Measurements from ENCODE around the gene FUT6.
"Not testable (repeated sequence)": the region's sequence is repeated elsewhere in the genome, so short reads cannot be mapped to it uniquely, and the experiment has no call there.

FUT6 gene

GRCh38 chr19:5857203-5858081, 17.9 kb upstream of the FUT6 start:
- DNase-seq (ENCODE audit: low read depth, low spot score) = no peak

GRCh38 chr19:5855151-5855550, 15.6 kb upstream of the FUT6 start:
- not testable (repeated sequence) for DNase-seq (ENCODE audit: low read depth, low spot score)

DNA sequence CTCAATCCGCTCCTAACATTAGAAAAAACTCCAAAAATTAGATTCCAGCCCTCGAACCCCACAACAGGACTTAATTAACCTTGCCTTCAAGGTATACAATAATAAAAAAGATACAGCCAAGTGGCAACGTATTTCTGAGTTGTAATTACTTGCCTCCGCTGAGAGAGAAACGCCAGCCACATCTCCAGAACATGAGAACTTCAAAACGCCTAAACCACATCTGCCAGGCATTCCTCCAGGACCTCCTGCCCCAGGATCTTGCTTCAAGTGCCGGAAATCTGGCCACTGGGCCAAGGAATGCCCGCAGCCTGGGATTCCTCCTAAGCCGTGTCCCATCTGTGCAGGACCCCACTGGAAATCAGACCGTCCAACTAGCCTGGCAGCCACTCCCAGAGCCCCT, 14.6 kb upstream of the FUT6 start:
- DNase-seq (ENCODE audit: low read depth, low spot score) = not testable (repeated sequence)

GRCh38 chr19:5851302-5851701, 11.8 kb upstream of the FUT6 start, which contains the start of gene FUT3:
Gene FUT3, minus strand, starts transcription at chr19:5851449.
- DNase-seq (ENCODE audit: low read depth, low spot score) = no peak

- no peak for DNase-seq (ENCODE audit: low read depth, low spot score)
Observed at GRCh38 chr19:5850743-5851293, 11.3 kb upstream of the FUT6 start.

DNA sequence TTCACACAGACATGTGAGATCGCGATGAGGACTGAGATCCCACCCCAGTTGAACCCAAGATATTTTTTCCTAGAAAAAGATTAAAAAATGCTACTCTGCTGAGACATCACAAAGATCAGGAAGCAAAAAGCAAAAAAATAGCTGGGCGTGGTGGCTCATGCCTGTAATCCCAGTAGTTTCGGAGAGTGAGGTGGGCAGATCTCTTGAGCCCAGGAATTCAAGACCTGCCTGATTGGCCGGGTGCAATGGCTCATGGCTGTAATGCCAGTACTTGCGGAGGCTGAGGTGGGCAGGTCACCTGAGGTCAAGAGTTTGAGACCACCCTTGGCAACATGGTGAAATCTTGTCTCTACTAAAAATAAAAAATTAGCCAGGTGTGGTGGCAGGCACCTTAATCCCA, 10.7 kb upstream of the FUT6 start:
- DNase-seq (ENCODE audit: low read depth, low spot score) = no peak

DNA sequence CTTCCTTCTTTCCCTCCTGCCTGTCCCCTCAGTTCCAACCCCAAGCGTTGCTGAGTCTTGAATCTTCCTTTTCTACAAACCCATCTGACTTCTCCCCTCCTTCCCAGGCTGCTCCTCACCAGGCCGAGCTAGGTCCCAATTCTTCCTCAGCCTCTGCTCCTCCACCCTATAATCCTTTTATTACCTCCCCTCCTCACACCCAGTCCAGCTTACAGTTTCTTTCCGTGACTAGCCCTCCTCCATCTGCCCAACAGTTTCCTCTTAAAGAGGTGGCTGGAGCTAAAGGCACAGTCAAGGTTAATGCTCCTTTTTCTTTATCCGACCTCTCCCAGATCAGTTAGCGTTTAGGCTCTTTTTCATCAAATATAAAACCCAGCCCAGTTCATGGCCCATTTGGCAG, 9.1 kb upstream of the FUT6 start:
- DNase-seq (ENCODE audit: low read depth, low spot score) = not testable (repeated sequence)

GRCh38 chr19:5847846-5848245, 8.3 kb upstream of the FUT6 start:
- not testable (repeated sequence) for DNase-seq (ENCODE audit: low read depth, low spot score)

- DNase-seq (ENCODE audit: low read depth, low spot score) = no peak
Observed at GRCh38 chr19:5844456-5845433, 5.2 kb upstream of the FUT6 start.

- DNase-seq (ENCODE audit: low read depth, low spot score) = no peak
Observed at GRCh38 chr19:5843295-5843927, 3.9 kb upstream of the FUT6 start.

- DNase-seq (ENCODE audit: low read depth, low spot score) = not testable (repeated sequence)
Observed at GRCh38 chr19:5841735-5842111, 2.2 kb upstream of the FUT6 start.

DNA sequence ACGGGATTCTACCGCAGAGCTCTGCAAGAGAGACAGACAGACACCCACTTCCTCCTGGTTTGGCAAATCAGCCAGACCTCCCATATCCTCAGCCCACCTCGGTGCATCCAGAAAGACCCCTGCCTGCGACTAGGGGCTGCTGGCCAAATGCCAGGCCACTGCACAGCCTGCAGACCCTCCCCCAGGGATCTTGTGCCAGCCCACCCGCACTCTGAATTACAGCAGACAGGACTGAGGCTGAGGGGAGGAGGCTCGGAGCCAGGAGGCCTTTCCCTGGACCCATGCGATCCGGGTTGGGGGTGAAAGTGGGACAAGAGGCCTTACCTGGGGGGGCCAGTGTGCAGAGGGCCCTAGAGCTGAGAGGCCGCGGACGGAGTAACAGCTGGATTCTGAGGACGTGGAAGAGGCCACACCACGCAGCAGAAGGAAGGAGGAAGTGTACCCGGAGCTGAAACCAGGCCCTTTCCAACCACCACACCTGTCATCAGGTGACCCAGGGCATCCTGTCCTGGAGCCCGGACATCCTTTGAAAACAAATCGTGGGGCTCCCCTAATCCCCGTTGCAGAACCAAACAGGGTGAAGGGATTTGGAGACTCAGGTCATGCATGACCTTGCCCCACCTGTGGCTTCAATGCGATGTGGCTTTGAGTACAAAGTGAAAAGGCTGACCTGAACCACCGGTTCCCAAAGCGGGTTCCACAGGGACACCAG, 993 bp downstream of the FUT6 start:
- no peak for DNase-seq (ENCODE audit: low read depth, low spot score)

DNA sequence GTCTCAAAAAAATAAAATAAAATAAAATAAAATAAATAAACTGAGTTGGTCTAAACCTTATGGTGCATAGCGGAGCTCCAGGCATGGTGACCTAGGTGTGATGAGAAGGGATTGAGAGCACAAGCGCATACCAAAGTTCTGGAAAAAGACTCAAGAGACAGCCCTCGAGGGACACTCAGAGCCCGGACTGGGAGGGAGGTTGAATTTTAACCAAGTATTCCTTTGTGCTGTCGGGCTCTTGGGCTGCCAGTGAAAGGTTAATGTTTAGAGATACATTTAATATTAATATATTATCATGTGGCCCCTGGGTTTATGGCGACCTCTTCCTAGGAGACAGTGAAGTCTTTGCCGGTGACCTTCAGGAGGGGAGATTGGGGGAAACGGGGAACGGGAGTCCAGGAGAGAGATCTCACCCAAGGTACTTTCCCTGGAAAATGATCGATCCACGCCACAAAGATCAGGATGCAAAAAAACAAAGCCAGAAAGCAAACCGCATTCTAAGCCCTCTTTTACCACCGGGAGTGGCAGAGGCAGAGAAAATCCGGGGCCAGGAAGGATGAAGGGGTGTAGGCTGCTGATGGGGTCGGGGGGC, 1.6 kb downstream of the FUT6 start:
- no peak for DNase-seq (ENCODE audit: low read depth, low spot score)

DNA sequence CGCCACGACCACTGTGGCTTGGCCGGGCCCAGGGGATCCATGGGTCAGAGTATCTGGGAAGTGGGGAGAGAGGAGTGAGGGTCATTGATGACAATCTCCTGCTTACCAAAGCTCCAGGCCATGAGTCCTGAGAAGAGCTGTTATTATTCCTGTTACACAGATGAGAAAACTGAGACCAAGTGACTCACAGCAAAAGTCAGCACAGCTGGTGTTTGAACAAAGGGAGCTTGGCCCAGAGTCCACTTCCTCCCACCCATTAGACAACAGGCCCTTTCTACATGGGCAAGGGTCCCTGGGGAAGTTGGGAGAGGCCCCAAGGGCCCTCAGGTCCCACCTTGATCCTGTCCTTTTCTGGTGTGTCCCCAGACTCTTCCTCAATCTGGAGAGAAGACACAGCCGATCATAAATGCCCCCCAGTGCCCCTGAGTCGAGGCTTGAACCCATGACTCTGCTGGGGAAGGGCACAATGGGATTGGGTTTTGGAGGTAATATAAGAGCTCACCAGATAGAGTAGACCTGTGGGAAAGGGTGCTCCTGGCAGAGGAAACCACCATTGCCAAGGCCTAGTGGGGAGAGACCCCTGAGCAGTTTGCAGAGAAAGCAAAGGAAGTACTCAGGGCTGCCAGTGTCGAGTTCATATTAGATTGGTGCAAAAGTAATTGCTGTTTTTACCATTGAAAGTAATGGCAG, 6.8 kb downstream of the FUT6 start:
- no peak for DNase-seq (ENCODE audit: low read depth, low spot score)

DNA sequence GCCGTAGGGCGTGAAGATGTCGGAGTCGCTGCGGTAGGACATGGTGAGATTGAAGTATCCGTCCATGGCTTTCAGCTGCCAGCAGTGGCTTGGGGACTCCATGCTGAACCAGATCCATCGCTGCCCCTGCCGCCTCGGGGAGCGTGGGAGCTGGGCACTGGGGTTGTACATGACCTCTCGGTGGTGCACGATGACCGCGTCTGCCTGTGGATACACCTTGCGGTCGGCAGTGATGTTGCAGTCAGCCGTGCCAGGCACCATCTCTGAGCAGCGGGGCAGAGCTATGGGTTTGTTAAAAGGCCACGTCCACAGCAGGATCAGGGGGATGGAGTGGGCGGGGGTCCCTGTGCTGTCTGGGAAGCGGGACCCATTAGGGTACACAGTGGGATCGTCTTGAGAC, 7.4 kb downstream of the FUT6 start:
- DNase-seq (ENCODE audit: low read depth, low spot score) = no peak

- DNase-seq (ENCODE audit: low read depth, low spot score) = no peak
Observed at GRCh38 chr19:5831159-5831558, 8.3 kb downstream of the FUT6 start.

GRCh38 chr19:5829567-5830310, 9.8 kb downstream of the FUT6 start:
- no peak for DNase-seq (ENCODE audit: low read depth, low spot score)

- DNase-seq (ENCODE audit: low read depth, low spot score) = no peak
Observed at GRCh38 chr19:5828661-5829566, 10.6 kb downstream of the FUT6 start.

Measured in activated CD4-positive, CD25-positive, alpha-beta regulatory T cell treated with anti-CD3 and anti-CD28 coated beads, Interleukin-2, amount 50 U/mL, for 16 hours (primary cell).